ENCODE measurements around the gene TMEM8B. TPM values are rescaled to one million over a fixed set of nuclear protein-coding genes. Genes with fewer than 3 reads are reported as not detected.

Gene TMEM8B
- total and polyA plus RNA-seq, 10 of the 15 experiments (the other 5 are each of a cell fraction or from before 2014, with no cell fraction given), result 0.19 to 7.6 (median 2.5) TPM

DNA sequence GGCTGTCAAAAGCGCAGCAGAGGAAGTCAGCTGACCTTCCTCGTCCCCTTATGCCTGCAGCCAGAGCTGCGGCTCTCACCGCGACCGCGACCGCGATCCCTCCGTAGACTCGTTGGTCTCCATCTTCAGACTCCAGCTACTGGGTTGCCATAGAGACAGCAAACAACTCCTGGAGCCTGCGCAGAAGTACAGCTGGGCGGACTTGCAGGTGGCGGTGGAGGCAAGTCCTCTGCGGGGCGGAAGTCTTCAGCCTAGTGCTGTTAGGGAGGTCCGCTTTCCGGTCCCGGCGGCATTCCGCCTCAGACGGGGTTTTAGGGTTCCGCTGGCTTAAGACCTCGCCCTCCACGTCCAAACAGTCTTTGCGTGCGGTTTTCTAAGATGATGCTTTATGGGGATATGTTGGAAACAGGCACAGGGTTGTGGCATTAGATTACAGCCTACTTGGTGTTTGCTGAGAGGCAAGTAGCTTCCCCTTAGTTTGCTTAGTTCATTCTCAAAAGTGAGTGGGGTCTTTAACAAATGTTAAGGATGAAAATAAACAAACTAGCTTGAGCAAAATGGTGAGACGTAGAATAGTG, 16.9 kb upstream of the TMEM8B start, which contains the start of gene SPAG8 (continued):
- TF ChIP-seq ZBTB40 (IDR thresholded peaks at IDR 0.05; ENCODE audit: borderline replicate concordance) (peak; percentile 99), EZH2 (IDR thresholded peaks at IDR 0.05; ENCODE audit: borderline replicate concordance, control insufficient read depth, low read depth, low read length) (no peak), ZNF217 (IDR thresholded peaks at IDR 0.05) (no peak), SMARCA5 (IDR thresholded peaks at IDR 0.05) (no peak; the same call in 1 of the 2 replicates), ETV6 (conservative IDR thresholded peaks at IDR 0.05 in 1 of 2, IDR thresholded peaks at IDR 0.05 in 1 of 2; ENCODE audit: borderline replicate concordance in 1 of 2, low read depth in 1 of 2) (no peak), USF1 (IDR thresholded peaks at IDR 0.05; ENCODE audit: borderline replicate concordance, extremely low read length, insufficient read depth, low read depth, low read length) (no peak), ZNF24 (IDR thresholded peaks at IDR 0.05) (peak; percentile 73), IRF3 (IDR thresholded peaks at IDR 0.05) (peak; percentile 30; the same call in 1 of the 2 replicates), PAX8 (IDR thresholded peaks at IDR 0.05) (0 out of 2 replicates have a peak, but pooled peaks have one; percentile 53), NFYA (IDR thresholded peaks at IDR 0.05; ENCODE audit: borderline replicate concordance, low read depth, low read length) (no peak), ZZZ3 (IDR thresholded peaks at IDR 0.05; ENCODE audit: control insufficient read depth, insufficient read length, low read depth) (no peak), SUPT20H (IDR thresholded peaks at IDR 0.05; ENCODE audit: borderline replicate concordance, control insufficient read depth, low read depth, low read length) (no peak), SPI1 (IDR thresholded peaks at IDR 0.05; ENCODE audit: borderline replicate concordance, insufficient read depth, low read depth, low read length) (peak; percentile 44; the same call in 1 of the 2 replicates), EP300 (IDR thresholded peaks at IDR 0.05; ENCODE audit: borderline replicate concordance in 1 of 2, control insufficient read depth in 1 of 2, low read depth in 2 of 2, low read length in 2 of 2) (peak in 1 of 2 experiments; percentile 69; a peak in 3 of 4 replicates), IKZF2 (IDR thresholded peaks at IDR 0.05) (peak in 1 of 2 experiments; percentile 50; a peak in 2 of 4 replicates), IKZF1 (conservative IDR thresholded peaks at IDR 0.05) (peak; percentile 91), STAT3 (IDR thresholded peaks at IDR 0.05; ENCODE audit: low read depth, low read length) (no peak), ASH2L (IDR thresholded peaks at IDR 0.05; ENCODE audit: borderline replicate concordance, low read depth) (no peak)
- TF ChIP-seq, protein P1, sequence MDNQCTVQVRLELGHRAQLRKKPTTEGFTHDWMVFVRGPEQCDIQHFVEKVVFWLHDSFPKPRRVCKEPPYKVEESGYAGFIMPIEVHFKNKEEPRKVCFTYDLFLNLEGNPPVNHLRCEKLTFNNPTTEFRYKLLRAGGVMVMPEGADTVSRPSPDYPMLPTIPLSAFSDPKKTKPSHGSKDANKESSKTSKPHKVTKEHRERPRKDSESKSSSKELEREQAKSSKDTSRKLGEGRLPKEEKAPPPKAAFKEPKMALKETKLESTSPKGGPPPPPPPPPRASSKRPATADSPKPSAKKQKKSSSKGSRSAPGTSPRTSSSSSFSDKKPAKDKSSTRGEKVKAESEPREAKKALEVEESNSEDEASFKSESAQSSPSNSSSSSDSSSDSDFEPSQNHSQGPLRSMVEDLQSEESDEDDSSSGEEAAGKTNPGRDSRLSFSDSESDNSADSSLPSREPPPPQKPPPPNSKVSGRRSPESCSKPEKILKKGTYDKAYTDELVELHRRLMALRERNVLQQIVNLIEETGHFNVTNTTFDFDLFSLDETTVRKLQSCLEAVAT (IDR thresholded peaks at IDR 0.05), result peak; percentile 84
- TF ChIP-seq, protein P2, sequence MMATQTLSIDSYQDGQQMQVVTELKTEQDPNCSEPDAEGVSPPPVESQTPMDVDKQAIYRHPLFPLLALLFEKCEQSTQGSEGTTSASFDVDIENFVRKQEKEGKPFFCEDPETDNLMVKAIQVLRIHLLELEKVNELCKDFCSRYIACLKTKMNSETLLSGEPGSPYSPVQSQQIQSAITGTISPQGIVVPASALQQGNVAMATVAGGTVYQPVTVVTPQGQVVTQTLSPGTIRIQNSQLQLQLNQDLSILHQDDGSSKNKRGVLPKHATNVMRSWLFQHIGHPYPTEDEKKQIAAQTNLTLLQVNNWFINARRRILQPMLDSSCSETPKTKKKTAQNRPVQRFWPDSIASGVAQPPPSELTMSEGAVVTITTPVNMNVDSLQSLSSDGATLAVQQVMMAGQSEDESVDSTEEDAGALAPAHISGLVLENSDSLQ (IDR thresholded peaks at IDR 0.05), result peak; percentile 80

Measured in GM12878 (cell line).